Upper lobe of left lung (tissue), 4 donors: Measurements from ENCODE around the gene RNF146.

ENCODE experiments used
- EP300 ChIP-seq, 4 donors: sonication (generic); formaldehyde crosslinking; IDR thresholded peaks; one replicate each; pipeline ENCODE4 v1.5.1; 2017; ENCODE audit warnings: antibody characterized with exemption in 4 of 4, control low read depth in 2 of 4
- POLR2A ChIP-seq, 4 donors: fragments of 450-650 bp; IDR thresholded peaks; one replicate each; pipeline ENCODE4 v1.5.1; 2016 to 2017; ENCODE audit warnings: antibody characterized with exemption in 4 of 4, mild to moderate bottlenecking in 2 of 4
- POLR2AphosphoS5 ChIP-seq, 2 donors: sonication (generic); formaldehyde crosslinking; IDR thresholded peaks; one replicate each; pipeline ENCODE4 v1.5.1; 2017; ENCODE audit warnings: antibody characterized with exemption in 2 of 2
- TF ChIP-seq, protein P1 (sequence below), 6 experiments: fragments of 450-650 bp in 4 of 6; fragments of 200-600 bp in 2 of 6; sonication (generic) in 2 of 6; IDR thresholded peaks; one replicate each; pipeline ENCODE4 v1.5.1; 2016 to 2019; ENCODE audit warnings: antibody characterized with exemption in 6 of 6

DNA sequence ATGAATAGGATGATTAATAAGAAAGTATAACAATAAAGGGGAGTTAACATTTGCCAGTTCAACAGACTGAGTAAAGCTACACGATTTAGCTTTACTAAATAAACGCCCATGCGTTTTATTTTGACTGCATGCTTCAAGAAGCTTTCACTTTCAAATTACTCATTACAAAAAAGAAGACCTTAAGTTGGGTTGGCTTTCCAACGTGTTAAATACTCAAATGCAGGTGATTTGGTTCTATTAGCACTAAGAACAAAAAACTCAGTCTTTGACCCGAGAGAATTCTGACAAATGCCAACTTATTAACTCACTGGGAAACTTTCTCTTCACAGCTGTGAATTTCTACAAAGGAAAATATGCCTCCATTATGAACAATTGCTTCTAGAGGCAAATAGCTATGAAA, 24.8 kb downstream of the RNF146 start:
- TF ChIP-seq POLR2AphosphoS5 (IDR thresholded peaks at IDR 0.05), result no peak
- TF ChIP-seq, protein P1, sequence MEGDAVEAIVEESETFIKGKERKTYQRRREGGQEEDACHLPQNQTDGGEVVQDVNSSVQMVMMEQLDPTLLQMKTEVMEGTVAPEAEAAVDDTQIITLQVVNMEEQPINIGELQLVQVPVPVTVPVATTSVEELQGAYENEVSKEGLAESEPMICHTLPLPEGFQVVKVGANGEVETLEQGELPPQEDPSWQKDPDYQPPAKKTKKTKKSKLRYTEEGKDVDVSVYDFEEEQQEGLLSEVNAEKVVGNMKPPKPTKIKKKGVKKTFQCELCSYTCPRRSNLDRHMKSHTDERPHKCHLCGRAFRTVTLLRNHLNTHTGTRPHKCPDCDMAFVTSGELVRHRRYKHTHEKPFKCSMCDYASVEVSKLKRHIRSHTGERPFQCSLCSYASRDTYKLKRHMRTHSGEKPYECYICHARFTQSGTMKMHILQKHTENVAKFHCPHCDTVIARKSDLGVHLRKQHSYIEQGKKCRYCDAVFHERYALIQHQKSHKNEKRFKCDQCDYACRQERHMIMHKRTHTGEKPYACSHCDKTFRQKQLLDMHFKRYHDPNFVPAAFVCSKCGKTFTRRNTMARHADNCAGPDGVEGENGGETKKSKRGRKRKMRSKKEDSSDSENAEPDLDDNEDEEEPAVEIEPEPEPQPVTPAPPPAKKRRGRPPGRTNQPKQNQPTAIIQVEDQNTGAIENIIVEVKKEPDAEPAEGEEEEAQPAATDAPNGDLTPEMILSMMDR (IDR thresholded peaks at IDR 0.05), result no peak
- no peak for TF ChIP-seq POLR2A (IDR thresholded peaks at IDR 0.05)
- TF ChIP-seq EP300 (IDR thresholded peaks at IDR 0.05), result no peak
